Ovary (tissue), 3 donors: ENCODE data around the gene PTPRK.

Experiments used
- POLR2A ChIP-seq: fragments of 450-650 bp; IDR thresholded peaks from one replicate; pipeline ENCODE4 v1.6.1; 2017; ENCODE audit warnings: antibody characterized with exemption, mild to moderate bottlenecking, moderate library complexity
- TF ChIP-seq, protein P1 (sequence below), 3 donors: fragments of 450-650 bp in 2 of 3; fragments of 200-600 bp in 1 of 3; IDR thresholded peaks; one replicate each; pipeline versions ENCODE4 v1.5.1 to v1.8.0; 2016 to 2022; ENCODE audit warnings: antibody characterized with exemption in 3 of 3, mild to moderate bottlenecking in 1 of 3
- donor health status: DM: no; HTN: no; CAD: no.

DNA sequence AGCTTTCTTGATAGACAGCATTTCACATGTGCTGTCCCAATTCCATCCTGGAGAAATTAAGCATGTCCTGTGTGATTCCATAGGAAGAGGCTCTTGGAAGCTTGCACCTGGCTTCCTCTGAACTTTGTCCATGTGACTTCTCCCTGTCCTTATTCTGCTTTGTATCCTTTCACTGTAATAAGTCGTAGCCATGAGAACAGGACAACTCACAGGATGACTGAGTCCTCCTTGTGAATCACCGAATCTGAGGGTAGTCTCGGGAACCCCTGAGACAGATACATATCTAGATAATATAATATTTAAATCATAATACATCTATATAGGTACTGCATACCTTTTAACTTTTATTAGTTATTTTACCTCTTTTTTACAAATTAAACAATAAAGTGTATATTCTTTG, 462.9 kb downstream of the PTPRK start:
- TF ChIP-seq, protein P1, sequence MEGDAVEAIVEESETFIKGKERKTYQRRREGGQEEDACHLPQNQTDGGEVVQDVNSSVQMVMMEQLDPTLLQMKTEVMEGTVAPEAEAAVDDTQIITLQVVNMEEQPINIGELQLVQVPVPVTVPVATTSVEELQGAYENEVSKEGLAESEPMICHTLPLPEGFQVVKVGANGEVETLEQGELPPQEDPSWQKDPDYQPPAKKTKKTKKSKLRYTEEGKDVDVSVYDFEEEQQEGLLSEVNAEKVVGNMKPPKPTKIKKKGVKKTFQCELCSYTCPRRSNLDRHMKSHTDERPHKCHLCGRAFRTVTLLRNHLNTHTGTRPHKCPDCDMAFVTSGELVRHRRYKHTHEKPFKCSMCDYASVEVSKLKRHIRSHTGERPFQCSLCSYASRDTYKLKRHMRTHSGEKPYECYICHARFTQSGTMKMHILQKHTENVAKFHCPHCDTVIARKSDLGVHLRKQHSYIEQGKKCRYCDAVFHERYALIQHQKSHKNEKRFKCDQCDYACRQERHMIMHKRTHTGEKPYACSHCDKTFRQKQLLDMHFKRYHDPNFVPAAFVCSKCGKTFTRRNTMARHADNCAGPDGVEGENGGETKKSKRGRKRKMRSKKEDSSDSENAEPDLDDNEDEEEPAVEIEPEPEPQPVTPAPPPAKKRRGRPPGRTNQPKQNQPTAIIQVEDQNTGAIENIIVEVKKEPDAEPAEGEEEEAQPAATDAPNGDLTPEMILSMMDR (IDR thresholded peaks at IDR 0.05), result no peak
- TF ChIP-seq POLR2A, result no peak
